SK-N-SH (cell line): ENCODE data around the gene FOXE3. TPM values are rescaled to one million over a fixed set of nuclear protein-coding genes. Genes with fewer than 3 reads are reported as not detected.

ENCODE experiments used
- CTCF ChIA-PET: fragments of 300-600, 350-600 bp; formaldehyde crosslinking; extraction: SDS; loops from one replicate; lab custom pipeline; 2021; lab: Yijun Ruan, JAX
- POLR2A ChIA-PET: fragments of 350-600 bp; sonication (Branson Sonifier 250); formaldehyde crosslinking; extraction: SDS; loops from one replicate; lab custom pipeline; 2020; ENCODE audit warnings: antibody characterized with exemption, inconsistent platforms; lab: Yijun Ruan, JAX
- DNase-seq: peaks from one replicate; pipeline ENCODE4 v3.0.0; 2012
- H2AFZ ChIP-seq: fragments of 200-600 bp; sonication (generic); 2 replicates; pipeline ENCODE4 v1.8.1; 2016; ENCODE audit warnings: antibody characterized with exemption, mild to moderate bottlenecking, low read depth
- H3F3A ChIP-seq: fragments of 200-600 bp; sonication (generic); replicated peaks from 2 replicates; pipeline ENCODE3; 2016; ENCODE audit warnings: antibody characterized with exemption, mild to moderate bottlenecking; ENCODE audit not compliant: insufficient read depth
- H3K27ac ChIP-seq, 2 experiments: fragments of 200-500 bp in 1 of 2; fragments of 200-600 bp in 1 of 2; sonication (Bioruptor generic) in 1 of 2; sonication (generic), shearing (Covaris generic) in 1 of 2; 2 replicates each; pipeline versions ENCODE4 v1.5.1 to v1.6.1; 2014 to 2016; ENCODE audit warnings: low read depth in 2 of 2, inconsistent platforms in 1 of 2, low read length in 1 of 2, mild to moderate bottlenecking in 1 of 2, mixed read lengths in 1 of 2
- H3K27me3 ChIP-seq: fragments of 200-600 bp; sonication (generic), shearing (Covaris generic); 2 replicates; pipeline ENCODE4 v1.6.1; 2016; ENCODE audit warnings: mixed run types; ENCODE audit not compliant: insufficient read depth
- H3K36me3 ChIP-seq, 2 experiments: fragments of 200-500 bp in 1 of 2; fragments of 200-600 bp in 1 of 2; sonication (Bioruptor generic) in 1 of 2; sonication (generic) in 1 of 2; replicated peaks in 1 of 2; 2 replicates each; pipeline versions ENCODE3 to v1.5.1; 2014 to 2016; ENCODE audit warnings: low read length in 1 of 2, mild to moderate bottlenecking in 1 of 2; ENCODE audit not compliant: insufficient read depth in 2 of 2, control insufficient read depth in 1 of 2
- H3K4me1 ChIP-seq, 2 experiments: fragments of 200-500 bp in 1 of 2; fragments of 200-600 bp in 1 of 2; sonication (Bioruptor generic) in 1 of 2; sonication (generic), shearing (Covaris generic) in 1 of 2; 2 replicates each; pipeline versions ENCODE4 v1.5.1 to v1.6.1; 2014 to 2016; ENCODE audit warnings: low read depth in 1 of 2, low read length in 1 of 2, mixed run types in 1 of 2; ENCODE audit not compliant: insufficient read depth in 2 of 2, control insufficient read depth in 1 of 2
- H3K4me2 ChIP-seq: fragments of 200-600 bp; sonication (generic), shearing (Covaris generic); 2 replicates; pipeline ENCODE4 v1.6.1; 2017; ENCODE audit warnings: mixed run types
- H3K4me3 ChIP-seq, 2 experiments: fragments of 200-500 bp in 1 of 2; fragments of 200-600 bp in 1 of 2; sonication (Bioruptor generic) in 1 of 2; sonication (generic), shearing (Covaris generic) in 1 of 2; 2 replicates each; pipeline versions ENCODE4 v1.5.1 to v1.8.1; 2014 to 2016; ENCODE audit warnings: low read depth in 2 of 2, inconsistent platforms in 1 of 2, low read length in 1 of 2, mild to moderate bottlenecking in 1 of 2, mixed read lengths in 1 of 2, moderate library complexity in 1 of 2
- H3K79me2 ChIP-seq: fragments of 200-600 bp; sonication (generic); 2 replicates; pipeline ENCODE4 v1.8.1; 2017; ENCODE audit warnings: mild to moderate bottlenecking; ENCODE audit not compliant: insufficient read depth
- H3K9ac ChIP-seq: fragments of 200-600 bp; sonication (generic); 2 replicates; pipeline ENCODE4 v1.6.1; 2017; ENCODE audit warnings: mixed run types
- H3K9me2 ChIP-seq: fragments of 200-600 bp; sonication (generic); 2 replicates; pipeline ENCODE4 v1.6.1; 2017; ENCODE audit warnings: mixed run types
- H3K9me3 ChIP-seq: fragments of 200-600 bp; sonication (generic); 2 replicates; pipeline ENCODE4 v1.6.1; 2017; ENCODE audit warnings: mixed run types, mild to moderate bottlenecking, moderate library complexity
- H4K20me1 ChIP-seq: fragments of 200-600 bp; sonication (generic); 2 replicates; pipeline ENCODE4 v1.6.1; 2017; ENCODE audit warnings: mild to moderate bottlenecking, mixed run types; ENCODE audit not compliant: insufficient read depth
- ELF1 ChIP-seq: IDR thresholded peaks from 2 replicates; pipeline ENCODE4 v1.4.0; 2012
- EP300 ChIP-seq, 2 experiments: IDR thresholded peaks; 2 replicates each; pipeline versions ENCODE4 v1.4.0 to v1.6.1; 2012; ENCODE audit warnings: borderline replicate concordance in 1 of 2, low read depth in 1 of 2, low read length in 1 of 2
- EZH2phosphoT487 ChIP-seq: fragments of 200-600 bp; sonication (generic); IDR thresholded peaks from 2 replicates; pipeline ENCODE4 v1.6.1; 2017; ENCODE audit warnings: low read depth, mixed run types, mild to moderate bottlenecking, antibody characterized with exemption, moderate library complexity, borderline replicate concordance
- FOSL2 ChIP-seq: IDR thresholded peaks from 2 replicates; pipeline ENCODE4 v1.4.0; 2012; ENCODE audit warnings: low read depth, mild to moderate bottlenecking, moderate library complexity, borderline replicate concordance
- FOXM1 ChIP-seq: IDR thresholded peaks from 2 replicates; pipeline ENCODE4 v1.4.0; 2012; ENCODE audit warnings: low read depth, mild to moderate bottlenecking
- GABPA ChIP-seq: IDR thresholded peaks from 2 replicates; pipeline ENCODE4 v1.4.0; 2012; ENCODE audit warnings: low read depth, mild to moderate bottlenecking
- MAX ChIP-seq: IDR thresholded peaks from 2 replicates; pipeline ENCODE4 v1.4.0; 2012; ENCODE audit warnings: low read depth
- NFIC ChIP-seq: IDR thresholded peaks from 2 replicates; pipeline ENCODE4 v1.4.0; 2012; ENCODE audit warnings: borderline replicate concordance
- NRF1 ChIP-seq: IDR thresholded peaks from 2 replicates; pipeline ENCODE4 v1.6.1; 2012; ENCODE audit warnings: low read depth, mild to moderate bottlenecking, low read length
- PBX3 ChIP-seq: IDR thresholded peaks from 2 replicates; pipeline ENCODE4; 2012
- POLR2AphosphoS5 ChIP-seq: IDR thresholded peaks from 2 replicates; pipeline ENCODE4 v1.6.1; 2012; ENCODE audit warnings: low read depth, low read length
- RAD21 ChIP-seq: IDR thresholded peaks from 2 replicates; pipeline ENCODE4 v1.6.1; 2012; ENCODE audit warnings: mild to moderate bottlenecking, low read length
- RCOR1 ChIP-seq: fragments of 150-350 bp; IDR thresholded peaks from 2 replicates; pipeline ENCODE4 v1.6.1; 2017; ENCODE audit warnings: antibody characterized with exemption, low read length
- RFX5 ChIP-seq: IDR thresholded peaks from 2 replicates; pipeline ENCODE4 v1.6.1; 2012; ENCODE audit warnings: mild to moderate bottlenecking, improper control_type of control experiment, low read length
- RXRA ChIP-seq: IDR thresholded peaks from 2 replicates; pipeline ENCODE4 v1.4.0; 2012; ENCODE audit warnings: low read depth, mild to moderate bottlenecking, borderline replicate concordance
- SMC3 ChIP-seq: IDR thresholded peaks from 2 replicates; pipeline ENCODE4 v1.6.1; 2012; ENCODE audit warnings: low read depth, low read length, improper control_type of control experiment
- TCF12 ChIP-seq: IDR thresholded peaks from 2 replicates; pipeline ENCODE4 v1.4.0; 2012
- TEAD4 ChIP-seq: IDR thresholded peaks from 2 replicates; pipeline ENCODE4 v1.4.0; 2012; ENCODE audit warnings: mild to moderate bottlenecking, borderline replicate concordance; ENCODE audit not compliant: insufficient read depth
- USF1 ChIP-seq: IDR thresholded peaks from 2 replicates; pipeline ENCODE4 v1.4.0; 2012; ENCODE audit warnings: low read depth, borderline replicate concordance
- USF2 ChIP-seq: fragments of 150-350 bp; IDR thresholded peaks from 2 replicates; pipeline ENCODE4 v1.6.1; 2017; ENCODE audit warnings: antibody characterized with exemption, low read length, low read depth, borderline replicate concordance
- YY1 ChIP-seq: IDR thresholded peaks from 2 replicates; pipeline ENCODE4 v1.4.0; 2012; ENCODE audit warnings: low read depth, mild to moderate bottlenecking
- ZBTB33 ChIP-seq: IDR thresholded peaks from 2 replicates; pipeline ENCODE4 v1.4.0; 2012; ENCODE audit warnings: low read depth, borderline replicate concordance
- WGBS: methylation state at CpG from one replicate; pipeline ENCODE4 v1.1.6; 2017; ENCODE audit warnings: low lambda C conversion rate; 5-methylcytosine and 5-hydroxymethylcytosine counted together
- polyA plus RNA-seq, 3 experiments: library from polyadenylated mRNA; depleted of rRNA; stranded (reverse); fragments of >200 nt; gene quantifications; 2 replicates each; pipeline ENCODE4 v1.2.3, GENCODE V29; 2012

FOXE3 gene
- polyA plus RNA-seq, 1 of the 3 experiments (the other 2 are of a cell fraction), result not detected

GRCh38 chr1:47380699-47381098 is 35.4 kb upstream of the FOXE3 start:
- H3K9me2 ChIP-seq, result no peaks in the 10 kb centered on the region
- no peak overlapping the region for H3K4me2 ChIP-seq
- H3K9ac ChIP-seq, result no peak overlapping the region
- H3K27ac ChIP-seq, result no peak overlapping the region
- no peaks in the 10 kb centered on the region for H3K27me3 ChIP-seq
- H3F3A ChIP-seq, result no peaks in the 10 kb centered on the region
- TF ChIP-seq NFIC (no peak), ZBTB33 (no peak), EP300 (IDR thresholded peaks at IDR 0.05; ENCODE audit: borderline replicate concordance in 1 of 2, low read depth in 1 of 2, low read length in 1 of 2) (no peak), GABPA (no peak), RAD21 (no peak), EZH2phosphoT487 (no peak), PBX3 (no peak)
- DNase-seq, result no peak
- 99% methylated on average over 5 of the region's 5 CpGs for WGBS
- no peak overlapping the region for H2AFZ ChIP-seq
- H3K9me3 ChIP-seq, result no peaks in the 10 kb centered on the region
- no peak overlapping the region for H3K4me3 ChIP-seq
- ChIA-PET CTCF (interaction anchor here (1.2 to 1.4 kb wide), 3 partner anchors 52 to 358 kb away, joined by 3 to 5 read pairs (median 3); no protein-coding TSS in a partner anchor), POLR2A (no interaction called here)
- no peaks in the 10 kb centered on the region for H3K79me2 ChIP-seq
- H3K36me3 ChIP-seq, result peaks cover 48 to 49% of the 10 kb centered on the region in 2 experiments
- no peaks in the 10 kb centered on the region for H3K4me1 ChIP-seq
- H4K20me1 ChIP-seq, result no peaks in the 10 kb centered on the region

- no peaks in the 10 kb centered on the region for H3K9me2 ChIP-seq
- no peak overlapping the region for H3K4me2 ChIP-seq
- no peaks in the 10 kb centered on the region for H3K4me1 ChIP-seq
- no peaks in the 10 kb centered on the region for H3K27me3 ChIP-seq
- TF ChIP-seq RXRA (no peak), TEAD4 (no peak), RCOR1 (no peak), POLR2AphosphoS5 (no peak), TCF12 (no peak), PBX3 (no peak), RFX5 (no peak), MAX (no peak), USF2 (no peak), FOXM1 (no peak), USF1 (no peak), YY1 (no peak), NRF1 (no peak), EP300 (IDR thresholded peaks at IDR 0.05; ENCODE audit: borderline replicate concordance in 1 of 2, low read depth in 1 of 2, low read length in 1 of 2) (no peak), FOSL2 (no peak), RAD21 (no peak), SMC3 (no peak), GABPA (no peak), ELF1 (no peak)
- TF ChIP-seq, all 33 proteins: peak for 0
- no peak for DNase-seq
- POLR2A ChIA-PET, result no interaction called here
- no peaks in the 10 kb centered on the region for H4K20me1 ChIP-seq
- H3K36me3 ChIP-seq, result peaks cover 36 to 38% of the 10 kb centered on the region in 2 experiments
- H3K79me2 ChIP-seq, result no peaks in the 10 kb centered on the region
- H3K27ac ChIP-seq, result no peak overlapping the region
- CTCF ChIA-PET, result interaction anchor here (1.1 to 2.2 kb wide), 2 partner anchors 342 to 343 kb away, joined by 3 to 8 read pairs; no protein-coding TSS in a partner anchor
- no peaks in the 10 kb centered on the region for H3F3A ChIP-seq
- no peak overlapping the region for H3K9ac ChIP-seq
- no peaks in the 10 kb centered on the region for H3K9me3 ChIP-seq
- no peak overlapping the region for H3K4me3 ChIP-seq
- no peak overlapping the region for H2AFZ ChIP-seq
- 97% methylated on average over 3 of the region's 3 CpGs for WGBS
These were observed 33.6 kb upstream of the FOXE3 start for GRCh38 chr1:47382399-47382983.
